ENCODE results near the gene TMEM106C. TPM values are rescaled to one million over a fixed set of nuclear protein-coding genes. Genes with fewer than 3 reads are reported as not detected.

The TMEM106C gene
- total RNA-seq, 1 experiment from 2014 or later = 99.4 TPM

DNA sequence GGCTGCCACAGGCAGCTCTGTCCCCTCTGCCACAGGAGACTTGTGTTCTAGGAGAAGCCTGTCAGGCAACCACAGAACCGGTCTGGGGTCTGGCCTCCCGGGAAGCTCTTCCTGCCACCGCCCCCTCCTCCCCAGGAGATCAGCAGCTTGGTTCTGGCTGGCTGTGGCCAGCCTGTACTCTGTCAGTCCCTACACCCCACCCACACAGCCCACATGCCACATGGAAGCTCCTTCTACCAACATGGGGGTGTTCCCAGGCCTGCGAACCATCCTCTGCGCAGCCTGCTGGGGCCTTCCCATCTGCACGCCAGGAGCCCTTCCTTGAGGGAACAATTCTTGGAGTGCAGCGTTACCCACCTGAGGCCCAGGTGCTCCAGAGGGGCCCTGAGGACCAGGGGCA, 16.8 kb downstream of the TMEM106C start:
- no peaks in the 10 kb centered on the region for H3K36me3 ChIP-seq (ENCODE audit: low read depth)
- BruUV-seq (replicated peaks) = no TSS peak
- no peaks in the 10 kb centered on the region for H3K9me3 ChIP-seq (ENCODE audit: insufficient read depth, low read depth)
- H3K9me2 ChIP-seq (ENCODE audit: insufficient read depth) = no peaks in the 10 kb centered on the region
- no peaks in the 10 kb centered on the region for H3F3A ChIP-seq (ENCODE audit: insufficient read depth, low read depth)
- H3K27ac ChIP-seq = no peak overlapping the region
- no peak overlapping the region for H3K4me3 ChIP-seq
- DNase-seq = no peak
- no peak overlapping the region for H3K4me2 ChIP-seq
- intact Hi-C loops (cut with micrococcal nuclease; ENCODE audit: unreplicated experiment) = no loop called here
- no peaks in the 10 kb centered on the region for H3K79me2 ChIP-seq (ENCODE audit: low read depth)
- CTCF ChIA-PET = no interaction called here
- H3K4me1 ChIP-seq (replicated peaks; ENCODE audit: insufficient read depth) = no peaks in the 10 kb centered on the region
- TF ChIP-seq, protein P1, sequence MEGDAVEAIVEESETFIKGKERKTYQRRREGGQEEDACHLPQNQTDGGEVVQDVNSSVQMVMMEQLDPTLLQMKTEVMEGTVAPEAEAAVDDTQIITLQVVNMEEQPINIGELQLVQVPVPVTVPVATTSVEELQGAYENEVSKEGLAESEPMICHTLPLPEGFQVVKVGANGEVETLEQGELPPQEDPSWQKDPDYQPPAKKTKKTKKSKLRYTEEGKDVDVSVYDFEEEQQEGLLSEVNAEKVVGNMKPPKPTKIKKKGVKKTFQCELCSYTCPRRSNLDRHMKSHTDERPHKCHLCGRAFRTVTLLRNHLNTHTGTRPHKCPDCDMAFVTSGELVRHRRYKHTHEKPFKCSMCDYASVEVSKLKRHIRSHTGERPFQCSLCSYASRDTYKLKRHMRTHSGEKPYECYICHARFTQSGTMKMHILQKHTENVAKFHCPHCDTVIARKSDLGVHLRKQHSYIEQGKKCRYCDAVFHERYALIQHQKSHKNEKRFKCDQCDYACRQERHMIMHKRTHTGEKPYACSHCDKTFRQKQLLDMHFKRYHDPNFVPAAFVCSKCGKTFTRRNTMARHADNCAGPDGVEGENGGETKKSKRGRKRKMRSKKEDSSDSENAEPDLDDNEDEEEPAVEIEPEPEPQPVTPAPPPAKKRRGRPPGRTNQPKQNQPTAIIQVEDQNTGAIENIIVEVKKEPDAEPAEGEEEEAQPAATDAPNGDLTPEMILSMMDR (conservative IDR thresholded peaks at IDR 0.05) = no peak
- TF ChIP-seq EZH2 (IDR thresholded peaks at IDR 0.05; ENCODE audit: low read depth) = no peak
- no peak overlapping the region for H2AFZ ChIP-seq
- H4K20me1 ChIP-seq (ENCODE audit: insufficient read depth) = no peaks in the 10 kb centered on the region
- H3K27me3 ChIP-seq (ENCODE audit: insufficient read depth, low read depth) = peaks cover 63% of the 10 kb centered on the region
- POLR2A ChIA-PET (ENCODE audit: unreplicated experiment) = no interaction called here

DNA sequence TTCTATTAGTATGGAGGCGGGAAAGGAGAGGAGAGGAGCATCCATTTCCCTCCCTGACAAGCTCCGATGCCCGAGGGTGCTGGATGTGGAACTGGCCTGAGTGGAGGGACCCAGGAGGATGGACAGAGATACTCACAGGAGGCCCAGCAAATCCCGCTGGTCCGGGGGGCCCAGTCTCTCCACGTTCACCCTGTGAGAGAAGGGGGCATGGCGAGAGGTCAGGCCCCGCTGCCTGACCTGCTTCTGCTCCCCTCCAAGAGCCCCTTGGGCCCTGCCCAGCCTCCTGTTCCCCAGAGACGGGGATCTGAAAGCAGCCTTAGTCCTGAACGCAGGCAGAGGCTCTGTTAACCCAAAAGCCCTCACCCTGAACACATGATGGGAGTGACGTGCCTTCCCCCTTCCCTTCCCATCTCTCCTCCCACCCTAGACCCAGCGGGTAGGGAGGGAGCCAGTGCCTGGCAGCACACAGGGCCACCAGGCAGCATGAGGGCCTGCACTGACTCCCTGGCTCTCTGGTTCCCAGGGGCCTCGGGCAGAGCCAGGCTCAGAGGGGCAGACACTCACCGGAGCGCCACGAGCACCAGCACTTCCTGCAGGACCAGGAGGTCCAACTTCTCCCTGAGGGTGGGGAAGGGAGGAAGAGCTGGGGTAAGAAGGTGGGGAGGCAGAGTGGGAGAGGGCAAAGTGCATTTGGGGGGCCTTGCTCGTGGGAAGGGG, 17.5 kb downstream of the TMEM106C start:
- BruUV-seq (replicated peaks) = no TSS peak
- intact Hi-C loops (cut with micrococcal nuclease; ENCODE audit: unreplicated experiment) = no loop called here
- Histone ChIP-seq H3K27me3 (ENCODE audit: insufficient read depth, low read depth) (peaks cover 67% of the 10 kb centered on the region), H3K79me2 (ENCODE audit: low read depth) (no peaks in the 10 kb centered on the region), H3K27ac (no peak overlapping the region), H3F3A (ENCODE audit: insufficient read depth, low read depth) (no peaks in the 10 kb centered on the region), H2AFZ (no peak overlapping the region), H3K4me1 (replicated peaks; ENCODE audit: insufficient read depth) (no peaks in the 10 kb centered on the region), H3K9me3 (ENCODE audit: insufficient read depth, low read depth) (no peaks in the 10 kb centered on the region), H3K9me2 (ENCODE audit: insufficient read depth) (no peaks in the 10 kb centered on the region), H3K4me2 (no peak overlapping the region), H4K20me1 (ENCODE audit: insufficient read depth) (no peaks in the 10 kb centered on the region), H3K36me3 (ENCODE audit: low read depth) (no peaks in the 10 kb centered on the region), H3K4me3 (no peak overlapping the region)
- POLR2A ChIA-PET (ENCODE audit: unreplicated experiment) = no interaction called here
- CTCF ChIA-PET = no interaction called here
- TF ChIP-seq EZH2 (IDR thresholded peaks at IDR 0.05; ENCODE audit: low read depth) = no peak
- TF ChIP-seq, protein P1 (conservative IDR thresholded peaks at IDR 0.05) = no peak
- DNase-seq = no peak

DNA sequence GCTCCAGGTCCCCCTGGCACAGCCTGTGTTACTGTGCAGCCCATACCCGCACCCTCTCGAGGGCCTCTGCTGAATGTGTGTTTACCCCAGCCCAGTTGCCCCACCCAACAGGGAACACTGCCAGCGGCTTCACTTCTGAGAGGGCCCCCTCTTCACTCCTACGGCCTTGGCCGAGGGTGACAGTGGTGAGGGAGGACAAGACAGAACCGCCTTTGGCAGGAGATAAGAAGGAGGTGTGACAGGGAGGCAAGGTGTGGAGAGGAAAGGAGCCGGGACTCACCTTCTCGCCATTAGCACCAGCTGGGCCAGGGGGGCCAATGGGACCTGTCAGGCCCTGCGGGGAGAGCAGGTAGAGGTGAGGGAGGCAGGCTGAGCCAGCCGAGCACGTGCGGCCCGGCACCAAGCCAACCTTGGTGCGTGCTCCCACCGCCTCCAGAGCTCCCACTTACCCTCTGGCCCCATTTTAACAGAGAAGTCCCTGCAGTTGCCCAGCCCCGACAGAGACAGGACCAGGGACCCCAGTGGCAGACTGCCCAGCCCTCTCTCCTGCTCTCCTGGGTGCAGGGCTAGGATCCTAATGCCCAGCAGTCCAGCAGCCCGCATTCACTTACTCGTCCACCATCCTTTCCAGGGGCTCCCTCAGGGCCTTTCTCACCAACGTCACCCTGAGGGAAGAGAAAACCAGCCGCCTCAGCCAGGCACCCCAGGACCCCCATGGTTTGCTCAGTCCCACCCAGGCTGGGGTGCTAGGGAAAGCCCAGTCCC, 18.3 kb downstream of the TMEM106C start:
- CTCF ChIA-PET = no interaction called here
- Histone ChIP-seq H3K4me2 (no peak overlapping the region), H3K36me3 (ENCODE audit: low read depth) (no peaks in the 10 kb centered on the region), H3K27me3 (ENCODE audit: insufficient read depth, low read depth) (peaks cover 73% of the 10 kb centered on the region), H3K9me2 (ENCODE audit: insufficient read depth) (no peaks in the 10 kb centered on the region), H3F3A (ENCODE audit: insufficient read depth, low read depth) (no peaks in the 10 kb centered on the region), H3K9me3 (ENCODE audit: insufficient read depth, low read depth) (no peaks in the 10 kb centered on the region), H3K4me1 (replicated peaks; ENCODE audit: insufficient read depth) (no peaks in the 10 kb centered on the region), H2AFZ (no peak overlapping the region), H4K20me1 (ENCODE audit: insufficient read depth) (no peaks in the 10 kb centered on the region), H3K27ac (no peak overlapping the region), H3K4me3 (no peak overlapping the region), H3K79me2 (ENCODE audit: low read depth) (no peaks in the 10 kb centered on the region)
- no peak for DNase-seq
- no TSS peak for BruUV-seq (replicated peaks)
- TF ChIP-seq EZH2 (IDR thresholded peaks at IDR 0.05; ENCODE audit: low read depth) = no peak
- TF ChIP-seq, protein P1 (conservative IDR thresholded peaks at IDR 0.05) = no peak
- intact Hi-C loops (cut with micrococcal nuclease; ENCODE audit: unreplicated experiment) = no loop called here
- POLR2A ChIA-PET (ENCODE audit: unreplicated experiment) = no interaction called here
